GM23338 (cell line): Measurements from ENCODE around the gene DAZAP1. TPM values are rescaled to one million over a fixed set of nuclear protein-coding genes. Genes with fewer than 3 reads are reported as not detected.

Experiments used
- ATAC-seq: fragments of 200-7000 bp; cut with Tn5 transposase; 3 replicates; pipeline ENCODE4 v1.9.1; 2020
- DNase-seq: peaks from one replicate; pipeline ENCODE4 v3.0.0-alpha.2; 2015; ENCODE audit warnings: low spot score
- H2AFZ ChIP-seq: fragments of 200-600 bp; sonication (generic); 2 replicates; pipeline ENCODE4 v1.8.0; 2016; ENCODE audit warnings: antibody characterized with exemption, mild to moderate bottlenecking, moderate library complexity
- H3F3A ChIP-seq: fragments of 200-600 bp; sonication (generic); replicated peaks from 2 replicates; pipeline ENCODE4 v1.8.0; 2017; ENCODE audit warnings: antibody characterized with exemption, mixed run types, low read depth
- H3K27ac ChIP-seq: fragments of 200-600 bp; sonication (generic); 2 replicates; pipeline ENCODE4 v1.6.1; 2016; ENCODE audit warnings: low read depth
- H3K27me3 ChIP-seq: fragments of 200-600 bp; sonication (generic); 2 replicates; pipeline ENCODE4 v1.8.0; 2016; ENCODE audit warnings: mild to moderate bottlenecking, mixed run types, moderate library complexity; ENCODE audit not compliant: insufficient read depth
- H3K36me3 ChIP-seq: fragments of 200-600 bp; sonication (generic); 2 replicates; pipeline ENCODE4 v1.8.0; 2016; ENCODE audit warnings: mild to moderate bottlenecking; ENCODE audit not compliant: insufficient read depth
- H3K4me1 ChIP-seq: fragments of 200-600 bp; sonication (generic); 2 replicates; pipeline ENCODE4 v1.8.0; 2016; ENCODE audit warnings: mild to moderate bottlenecking, moderate library complexity; ENCODE audit not compliant: insufficient read depth
- H3K4me2 ChIP-seq: fragments of 200-600 bp; sonication (generic); 2 replicates; pipeline ENCODE4 v1.7.1; 2017; ENCODE audit warnings: mixed run types
- H3K4me3 ChIP-seq: fragments of 200-600 bp; sonication (generic); 2 replicates; pipeline ENCODE4 v1.6.1; 2016; ENCODE audit warnings: mixed run types
- H3K79me2 ChIP-seq: fragments of 200-600 bp; sonication (generic); replicated peaks from 2 replicates; pipeline ENCODE4 v1.8.0; 2017; ENCODE audit warnings: mild to moderate bottlenecking; ENCODE audit not compliant: insufficient read depth
- H3K9me2 ChIP-seq: fragments of 200-600 bp; sonication (generic); 2 replicates; pipeline ENCODE4 v1.8.0; 2017; ENCODE audit not compliant: insufficient read depth
- H4K20me1 ChIP-seq: fragments of 200-600 bp; sonication (generic); replicated peaks from 2 replicates; pipeline ENCODE4 v1.8.0; 2017; ENCODE audit warnings: mild to moderate bottlenecking; ENCODE audit not compliant: insufficient read depth
- H3K27ac Mint-ChIP-seq: 2 replicates; pipeline ENCODE4 v1.8.0; 2020; ENCODE audit warnings: inconsistent platforms, mild to moderate bottlenecking, moderate library complexity, mixed read lengths
- H3K27me3 Mint-ChIP-seq: 3 replicates; pipeline ENCODE4 v1.8.0; 2022; ENCODE audit warnings: low read depth, mild to moderate bottlenecking, moderate library complexity, mixed read lengths, inconsistent platforms; ENCODE audit not compliant: insufficient read depth, poor library complexity
- H3K36me3 Mint-ChIP-seq: 3 replicates; pipeline ENCODE4 v1.8.0; 2021; ENCODE audit warnings: low read depth, mild to moderate bottlenecking, inconsistent platforms, moderate library complexity, mixed read lengths
- H3K4me1 Mint-ChIP-seq: 3 replicates; pipeline ENCODE4 v1.8.0; 2020; ENCODE audit warnings: mild to moderate bottlenecking, inconsistent platforms, mixed read lengths
- H3K4me3 Mint-ChIP-seq: 3 replicates; pipeline ENCODE4 v1.8.0; 2021; ENCODE audit warnings: moderate library complexity, mild to moderate bottlenecking, inconsistent platforms, mixed read lengths
- H3K9me3 Mint-ChIP-seq: 3 replicates; pipeline ENCODE4 v1.8.0; 2020; ENCODE audit warnings: moderate library complexity, mild to moderate bottlenecking, inconsistent platforms, mixed read lengths
- CREB1 ChIP-seq: fragments of 250-450 bp; sonication (Bioruptor Pico); IDR thresholded peaks from 2 replicates; pipeline ENCODE4 v1.5.0; 2020; ENCODE audit warnings: low read depth, mild to moderate bottlenecking, moderate library complexity
- EZH2 ChIP-seq: fragments of 200-600 bp; sonication (generic); IDR thresholded peaks from one replicate; pipeline ENCODE4 v1.8.0; 2017; ENCODE audit warnings: antibody characterized with exemption, mild to moderate bottlenecking, low read depth; ENCODE audit not compliant: unreplicated experiment
- EZH2phosphoT487 ChIP-seq: fragments of 200-600 bp; sonication (generic); IDR thresholded peaks from one replicate; pipeline ENCODE4 v1.8.1; 2018; ENCODE audit warnings: antibody characterized with exemption; ENCODE audit not compliant: unreplicated experiment
- JUNB ChIP-seq: IDR thresholded peaks from one replicate; pipeline ENCODE4 v1.6.1; 2016; ENCODE audit warnings: antibody characterized with exemption; ENCODE audit not compliant: unreplicated experiment
- NANOG ChIP-seq: IDR thresholded peaks from 2 replicates; pipeline ENCODE4 v1.6.1; 2016; ENCODE audit warnings: antibody characterized with exemption, borderline replicate concordance
- ZNF114 ChIP-seq: fragments of 250-450 bp; sonication (Bioruptor Pico); IDR thresholded peaks from 2 replicates; pipeline ENCODE4 v1.5.0; 2020; ENCODE audit warnings: mild to moderate bottlenecking, moderate library complexity
- ZNF331 ChIP-seq: fragments of 250-450 bp; sonication (Bioruptor Pico); IDR thresholded peaks from 2 replicates; pipeline ENCODE4 v1.5.0; 2020; ENCODE audit warnings: low read depth, mild to moderate bottlenecking, moderate library complexity
- ZNF462 ChIP-seq: fragments of 250-450 bp; sonication (Bioruptor Pico); IDR thresholded peaks from 2 replicates; pipeline ENCODE4 v1.5.0; 2020; ENCODE audit warnings: mild to moderate bottlenecking, moderate library complexity
- polyA plus RNA-seq: library from polyadenylated mRNA; unstranded; fragments of >200 nt; fragmentation: Nextera tagmentation; extraction: Ambion mirVana; gene quantifications from 2 replicates; pipeline ENCODE4 v1.2.1, GENCODE V29; 2016
- total RNA-seq: library from RNA; depleted of rRNA; stranded (reverse); fragments of >200 nt; shearing (Covaris generic); gene quantifications from 2 replicates; pipeline ENCODE4 v1.2.3, GENCODE V29; 2014

DAZAP1 gene
- total and polyA plus RNA-seq, 2 experiments from 2014 or later: 44.1 to 194 TPM

GRCh38 chr19:1409204-1410005 lies 2.0 kb downstream of the DAZAP1 start:
- DNase-seq: no peak
- Mint-ChIP-seq H3K36me3 (peaks cover 31% of the 10 kb centered on the region), H3K27me3 (peaks cover 20% of the 10 kb centered on the region), H3K4me1 (peaks cover 38% of the 10 kb centered on the region), H3K4me3 (peak overlapping the region; percentile 95), H3K27ac (peak overlapping the region; percentile 93), H3K9me3 (no peaks in the 10 kb centered on the region)
- peaks cover 66% of the 10 kb centered on the region for H3K79me2 ChIP-seq
- H3K36me3 ChIP-seq: no peaks in the 10 kb centered on the region
- peak overlapping the region; percentile 96 for H3K4me2 ChIP-seq
- H3K27me3 ChIP-seq: no peaks in the 10 kb centered on the region
- peaks cover 6% of the 10 kb centered on the region; the same call in 1 of the 2 replicates for H3F3A ChIP-seq
- H4K20me1 ChIP-seq: peaks cover 42% of the 10 kb centered on the region
- H3K4me3 ChIP-seq: peak overlapping the region; percentile 96
- peaks cover 13% of the 10 kb centered on the region for H3K4me1 ChIP-seq
- peak overlapping the region; percentile 59; the same call in 1 of the 2 replicates for H3K27ac ChIP-seq
- ATAC-seq: no peak; the same call in 2 of the 3 replicates
- TF ChIP-seq ZNF331 (CRISPR knock-in tag): no peak
- H2AFZ ChIP-seq: no peak overlapping the region
- no peaks in the 10 kb centered on the region for H3K9me2 ChIP-seq

- Mint-ChIP-seq H3K27me3 (peaks cover 26% of the 10 kb centered on the region), H3K36me3 (peaks cover 31% of the 10 kb centered on the region), H3K9me3 (no peaks in the 10 kb centered on the region), H3K4me3 (peak overlapping the region; percentile 95), H3K4me1 (peaks cover 43% of the 10 kb centered on the region), H3K27ac (peak overlapping the region; percentile 78)
- H3K27ac ChIP-seq: peak overlapping the region; percentile 85
- DNase-seq (no peak), ATAC-seq (no peak)
- H3K4me3 ChIP-seq: peak overlapping the region; percentile 96; the same call in 1 of the 2 replicates
- peaks cover 10% of the 10 kb centered on the region for H3F3A ChIP-seq
- H3K9me2 ChIP-seq: no peaks in the 10 kb centered on the region
- peaks cover 75% of the 10 kb centered on the region for H3K79me2 ChIP-seq
- no peaks in the 10 kb centered on the region for H3K36me3 ChIP-seq
- peaks cover 20% of the 10 kb centered on the region for H3K4me1 ChIP-seq
- H3K4me2 ChIP-seq: peak overlapping the region; percentile 96
- H2AFZ ChIP-seq: no peak overlapping the region
- TF ChIP-seq CREB1 (no peak), EZH2 (no peak), EZH2phosphoT487 (no peak), JUNB (no peak), ZNF331 (CRISPR knock-in tag) (no peak), NANOG (no peak), ZNF462 (no peak), ZNF114 (CRISPR knock-in tag) (no peak)
- peaks cover 43% of the 10 kb centered on the region for H4K20me1 ChIP-seq
- H3K27me3 ChIP-seq: no peaks in the 10 kb centered on the region
Measured at GRCh38 chr19:1410136-1410786, 2.9 kb downstream of the DAZAP1 start.
